Measurements from ENCODE around the gene PIAS4.
A peak's percentile ranks its signal among the peaks of the same experiment; 100 is the strongest.

Gene PIAS4

GRCh38 chr19:4033028-4033956 is 25.8 kb downstream of the PIAS4 start:
- no peak for DNase-seq

GRCh38 chr19:4034048-4035017 is 26.8 kb downstream of the PIAS4 start:
- peak; percentile 77 to 96 (median 91) for DNase-seq
- intact Hi-C loops (cut with DNase I): no loop called here

More at GRCh38 chr19:4033028-4033956, 25.8 kb downstream of the PIAS4 start:
- intact Hi-C loops (cut with DNase I): no loop called here

- intact Hi-C loops (cut with DNase I): no loop called here
These were observed 27.6 kb downstream of the PIAS4 start for GRCh38 chr19:4035018-4035566.

GRCh38 chr19:4035582-4035981 is 28.0 kb downstream of the PIAS4 start:
- DNase-seq: peak in 1 of 42 donors; percentile 17
- intact Hi-C loops (cut with DNase I): no loop called here

More at GRCh38 chr19:4035018-4035566, 27.6 kb downstream of the PIAS4 start:
- DNase-seq: peak in 1 of 42 donors; percentile 17

GRCh38 chr19:4036576-4037300 is 29.2 kb downstream of the PIAS4 start:
- DNase-seq: no peak
- intact Hi-C loops (cut with DNase I): no loop called here

GRCh38 chr19:4037301-4037949 is 29.9 kb downstream of the PIAS4 start:
- intact Hi-C loops (cut with DNase I): no loop called here

GRCh38 chr19:4038057-4038456 is 30.5 kb downstream of the PIAS4 start:
- intact Hi-C loops (cut with DNase I): no loop called here
- DNase-seq: no peak

More at GRCh38 chr19:4037301-4037949, 29.9 kb downstream of the PIAS4 start:
- DNase-seq: no peak

GRCh38 chr19:4038661-4039423 is 31.3 kb downstream of the PIAS4 start:
- DNase-seq: peak in 1 of 42 donors; percentile 17
- intact Hi-C loops (cut with DNase I): no loop called here

- peak in 1 of 42 donors; percentile 16 for DNase-seq
- intact Hi-C loops (cut with DNase I): no loop called here
These were observed 34.7 kb downstream of the PIAS4 start for GRCh38 chr19:4042064-4042730.

- intact Hi-C loops (cut with DNase I): no loop called here
- DNase-seq: no peak
These were observed 35.2 kb downstream of the PIAS4 start for GRCh38 chr19:4042731-4043082.

GRCh38 chr19:4043401-4043800 is 35.9 kb downstream of the PIAS4 start:
- DNase-seq: no peak
- intact Hi-C loops (cut with DNase I): no loop called here

GRCh38 chr19:4043966-4044715 is 36.6 kb downstream of the PIAS4 start:
- DNase-seq: no peak
- intact Hi-C loops (cut with DNase I): no loop called here

- intact Hi-C loops (cut with DNase I): no loop called here
These were observed 37.5 kb downstream of the PIAS4 start for GRCh38 chr19:4044990-4045465.

GRCh38 chr19:4045597-4046361 is 38.2 kb downstream of the PIAS4 start:
- DNase-seq: no peak
- intact Hi-C loops (cut with DNase I): no loop called here

More at GRCh38 chr19:4044990-4045465, 37.5 kb downstream of the PIAS4 start:
- DNase-seq: no peak

GRCh38 chr19:4046362-4046691 is 38.8 kb downstream of the PIAS4 start:
- intact Hi-C loops (cut with DNase I): no loop called here
- no peak for DNase-seq

All from head of caudate nucleus (tissue), 42 donors.